ENCODE data around the gene DZIP1L.

GRCh38 chr3:138049157-138049919, 66.1 kb downstream of the DZIP1L start:
- no peak for TF ChIP-seq CTCF (IDR thresholded peaks at IDR 0.05; ENCODE audit: insufficient read depth, low read depth, low read length)
- no peak for TF ChIP-seq EZH2 (IDR thresholded peaks at IDR 0.05; ENCODE audit: insufficient read depth, low read length)
